Endodermal cell (in vitro differentiated cells): Measurements from ENCODE around the gene CHI3L1. TPM values are rescaled to one million over a fixed set of nuclear protein-coding genes. Genes with fewer than 3 reads are reported as not detected.
"Not testable (repeated sequence)": the region's sequence is repeated elsewhere in the genome, so short reads cannot be mapped to it uniquely, and the experiment has no call there.

Experiments used
- DNase-seq: peaks from one replicate; pipeline ENCODE4 v3.0.0-alpha.2; 2017
- H3K27ac ChIP-seq: 2 replicates; pipeline ENCODE4 v1.5.1; 2013; ENCODE audit warnings: mild to moderate bottlenecking, low read depth, low read length, moderate library complexity
- H3K27me3 ChIP-seq: 2 replicates; pipeline ENCODE4 v1.6.1; 2013; ENCODE audit warnings: mild to moderate bottlenecking, low read length, moderate library complexity; ENCODE audit not compliant: insufficient read depth, control insufficient read depth, poor library complexity, severe bottlenecking
- H3K36me3 ChIP-seq: 2 replicates; pipeline ENCODE4 v1.7.0; 2013; ENCODE audit warnings: mild to moderate bottlenecking, low read length, moderate library complexity; ENCODE audit not compliant: control insufficient read depth, insufficient read depth
- H3K4me1 ChIP-seq: one replicate; pipeline ENCODE4 v1.7.0; 2013; ENCODE audit warnings: low read length; ENCODE audit not compliant: control insufficient read depth, insufficient read depth
- H3K4me3 ChIP-seq: 2 replicates; pipeline ENCODE4 v1.5.1; 2013; ENCODE audit warnings: mild to moderate bottlenecking, low read length, moderate library complexity
- H3K9ac ChIP-seq: 2 replicates; pipeline ENCODE4 v1.6.1; 2013; ENCODE audit warnings: mild to moderate bottlenecking, low read length, moderate library complexity; ENCODE audit not compliant: poor library complexity, severe bottlenecking; ENCODE audit errors: extremely low read depth
- H3K9me3 ChIP-seq: 2 replicates; pipeline ENCODE4 v1.6.1; 2013; ENCODE audit warnings: mild to moderate bottlenecking, low read length, moderate library complexity; ENCODE audit not compliant: control insufficient read depth
- H3K27ac Mint-ChIP-seq: 2 replicates; pipeline ENCODE4 v1.8.0; 2020; ENCODE audit warnings: mixed read lengths
- H3K27me3 Mint-ChIP-seq: 2 replicates; pipeline ENCODE4 v1.8.0; 2021; ENCODE audit warnings: mild to moderate bottlenecking, mixed read lengths; ENCODE audit not compliant: insufficient read depth
- H3K36me3 Mint-ChIP-seq: 2 replicates; pipeline ENCODE4 v1.8.0; 2020; ENCODE audit warnings: low read depth, mixed read lengths
- H3K4me1 Mint-ChIP-seq: 2 replicates; pipeline ENCODE4 v1.8.0; 2020; ENCODE audit warnings: mixed read lengths
- H3K4me3 Mint-ChIP-seq: 2 replicates; pipeline ENCODE4 v1.8.0; 2020; ENCODE audit warnings: mild to moderate bottlenecking, moderate library complexity, mixed read lengths
- H3K9me3 Mint-ChIP-seq: 2 replicates; pipeline ENCODE4 v1.8.0; 2020; ENCODE audit warnings: mild to moderate bottlenecking, mixed read lengths
- CTCF ChIP-seq: fragments of 200-600 bp; sonication (generic); conservative IDR thresholded peaks from 2 replicates; pipeline ENCODE4 v1.5.0; 2021; ENCODE audit warnings: antibody characterized with exemption, mild to moderate bottlenecking
- WGBS, 2 experiments: methylation state at CpG; one replicate each; pipeline versions ENCODE4 v1.1.5 to v1.1.7; 2013; ENCODE audit warnings: missing lambda C conversion rate in 2 of 2, mixed read lengths in 1 of 2; ENCODE audit not compliant: insufficient coverage in 1 of 2, insufficient read length in 1 of 2; 5-methylcytosine and 5-hydroxymethylcytosine counted together
- long read RNA-seq, 4 experiments: library from polyadenylated mRNA in 2 of 4; library from RNA in 1 of 4; library from capped mRNA in 1 of 4; stranded (forward) in 3 of 4; unstranded in 1 of 4; transcript quantifications; one replicate each; pipeline ENCODE4 v2.0.0, GENCODE V29; 2020 to 2021; ENCODE audit warnings: inconsistent platforms in 1 of 4
- polyA plus RNA-seq, 2 experiments: library from polyadenylated mRNA; stranded (reverse); fragments of 50-300 nt; gene quantifications; one replicate each; pipeline ENCODE4 v1.2.3, GENCODE V29; 2013
- total RNA-seq, 2 donors: library from RNA; stranded (reverse); fragmentation: NEBNext Ultra II Directional in 1 of 2; extraction: Animal tissue kit (Norgen Biotek cat#: 25700) in 1 of 2; gene quantifications; 2 replicates in 1 of 2; 3 replicates in 1 of 2; pipeline ENCODE4 v1.2.1, GENCODE V29; 2021

The CHI3L1 gene
- total RNA-seq = 1 to 10 TPM in 1 of 2 donors, under 1 TPM in 1; 0.18 to 1.1 TPM
- polyA plus RNA-seq (2013, experiment 1 of 2) = 0.71 TPM
- polyA plus RNA-seq (2013, experiment 2 of 2) = 1.3 TPM
- long read RNA-seq, experiment 1 = 0 reads
- long read RNA-seq, experiment 2, partial matches to known transcripts = 0 of 1 reads
- long read RNA-seq, experiment 2, other reads (novel, unspliced or antisense) = 1 of 1 reads
- long read RNA-seq, experiment 3, partial matches to known transcripts = 1 of 1 reads
- long read RNA-seq, experiment 3, other reads (novel, unspliced or antisense) = 0 of 1 reads
- long read RNA-seq, experiment 4 = 0 reads

DNA sequence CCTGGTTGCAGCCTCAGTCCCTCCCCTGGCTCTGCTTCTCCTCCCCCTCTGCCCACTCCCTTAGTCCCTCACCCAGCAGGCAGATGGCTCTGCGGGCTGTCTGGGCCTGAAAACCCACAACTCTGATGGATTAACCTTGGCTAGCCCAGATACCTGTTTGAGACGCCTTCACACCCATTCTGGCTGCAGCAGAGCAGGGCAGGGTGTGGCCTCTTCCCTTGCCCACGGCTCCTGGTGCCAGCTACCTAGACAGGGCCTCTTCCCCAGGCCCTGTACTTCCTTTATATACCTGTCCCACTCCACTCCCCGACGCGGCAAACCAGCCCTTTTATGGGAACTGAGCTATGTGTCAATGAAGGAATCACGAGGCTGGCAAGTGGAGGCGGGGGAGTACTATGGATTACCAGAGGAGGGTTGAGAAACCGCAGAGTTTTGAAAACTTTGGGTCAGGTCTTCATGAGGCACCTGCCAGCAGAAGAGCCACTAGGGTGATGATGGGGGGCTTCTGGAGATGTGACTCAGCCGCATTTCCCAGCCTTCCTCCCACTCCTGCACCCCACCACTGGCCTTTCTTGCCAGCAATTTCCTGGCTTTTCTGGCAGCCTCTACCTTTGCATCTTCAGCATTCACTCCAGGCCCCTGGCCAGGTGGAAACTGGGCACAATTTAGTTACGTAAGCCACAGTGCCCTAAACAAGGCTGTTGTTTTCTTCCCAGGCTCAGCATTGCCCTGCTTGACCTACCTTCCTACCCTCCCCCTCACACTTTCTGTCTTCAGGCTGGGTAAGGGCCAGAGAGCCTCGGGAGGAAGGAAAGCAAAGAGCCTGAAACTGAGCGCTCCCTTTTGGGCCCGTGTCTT is at the start of gene CHI3L1:
Gene CHI3L1, minus strand, starts transcription at position 259 of the 858 bp plus-strand sequence. Its CDS starts 81 bp downstream, at position 178.
- Mint-ChIP-seq H3K27ac (no peak within 1 kb of the TSS), H3K9me3 (no peaks in the 10 kb centered on the region), H3K4me1 (peaks cover 28% of the 10 kb centered on the region), H3K27me3 (no peaks in the 10 kb centered on the region), H3K4me3 (no peak within 1 kb of the TSS), H3K36me3 (no peaks in the 10 kb centered on the region)
- peak; percentile 69 for DNase-seq
- no peak within 1 kb of the TSS for H3K9ac ChIP-seq
- peaks cover 19% of the 10 kb centered on the region for H3K4me1 ChIP-seq
- WGBS, 2 experiments = 45 to 54% methylated on average over 3 to 13 of the region's 14 CpGs
- no peaks in the 10 kb centered on the region for H3K9me3 ChIP-seq
- H3K27me3 ChIP-seq = no peaks in the 10 kb centered on the region
- no peaks in the 10 kb centered on the region for H3K36me3 ChIP-seq
- TF ChIP-seq CTCF = no peak
- H3K27ac ChIP-seq = no peak within 1 kb of the TSS
- H3K4me3 ChIP-seq = no peak within 1 kb of the TSS

- not testable (repeated sequence) for H3K4me1 ChIP-seq, H3K36me3 Mint-ChIP-seq, H3K4me3 Mint-ChIP-seq, H3K4me3 ChIP-seq, H3K9ac ChIP-seq, H3K4me1 Mint-ChIP-seq, H3K27ac Mint-ChIP-seq, H3K36me3 ChIP-seq, DNase-seq, H3K27ac ChIP-seq
- 89 to 100% methylated on average over 1 to 6 of the region's 7 CpGs for WGBS, 2 experiments
- H3K9me3 ChIP-seq = peaks cover 29% of the 10 kb centered on the region
- H3K27me3 ChIP-seq = peaks cover 33% of the 10 kb centered on the region
- Mint-ChIP-seq H3K9me3 (peaks cover 41% of the 10 kb centered on the region), H3K27me3 (peaks cover 61% of the 10 kb centered on the region)
These were observed 48.4 kb upstream of the CHI3L1 start for GRCh38 chr1:203234901-203235300.

- peaks cover 29% of the 10 kb centered on the region for H3K27me3 ChIP-seq
- no peak for TF ChIP-seq CTCF
- DNase-seq = no peak
- no peak within 1 kb of the TSS for H3K9ac ChIP-seq
- H3K9me3 ChIP-seq = peaks cover 9% of the 10 kb centered on the region
- Mint-ChIP-seq H3K27ac (no peak within 1 kb of the TSS), H3K36me3 (no peaks in the 10 kb centered on the region), H3K4me1 (no peaks in the 10 kb centered on the region), H3K4me3 (no peak within 1 kb of the TSS), H3K9me3 (peaks cover 16% of the 10 kb centered on the region), H3K27me3 (peaks cover 47% of the 10 kb centered on the region)
- H3K27ac ChIP-seq = no peak within 1 kb of the TSS
- no peaks in the 10 kb centered on the region for H3K4me1 ChIP-seq
- H3K4me3 ChIP-seq = no peak within 1 kb of the TSS
- WGBS, 2 experiments = 93 to 100% methylated on average over 2 to 7 of the region's 7 CpGs
- H3K36me3 ChIP-seq = no peaks in the 10 kb centered on the region
These were observed 43.1 kb upstream of the CHI3L1 start, which contains the start of gene CHIT1 for GRCh38 chr1:203229471-203230135. Gene CHIT1 (minus strand): TSS chr1:203229673. CDS start chr1:203229636, 37 bp downstream.
